Neural cell (in vitro differentiated cells): ENCODE results near the gene CDK12. TPM values are rescaled to one million over a fixed set of nuclear protein-coding genes. Genes with fewer than 3 reads are reported as not detected.

Source experiments
- H2AFZ ChIP-seq: fragments of 200-600, 300-800 bp; sonication (generic), shearing (Covaris generic); 2 replicates; pipeline ENCODE4 v1.6.0; 2014; ENCODE audit warnings: low read depth, mild to moderate bottlenecking, antibody characterized with exemption, low read length, moderate library complexity
- H3F3A ChIP-seq: fragments of 200-600 bp; shearing (Covaris generic); 2 replicates; pipeline ENCODE4 v1.6.1; 2016; ENCODE audit warnings: mild to moderate bottlenecking, moderate library complexity, mixed read lengths, antibody characterized with exemption, low read length; ENCODE audit not compliant: insufficient read depth, poor library complexity, severe bottlenecking
- H3K27ac ChIP-seq: fragments of 200-600, 300-800 bp; sonication (generic), shearing (Covaris generic); 2 replicates; pipeline ENCODE4 v1.5.1; 2014; ENCODE audit warnings: mild to moderate bottlenecking, low read length, moderate library complexity
- H3K27me3 ChIP-seq: fragments of 300-800, 200-600 bp; sonication (generic), shearing (Covaris generic); 2 replicates; pipeline ENCODE4 v1.6.0; 2014; ENCODE audit warnings: mild to moderate bottlenecking, low read depth, low read length, moderate library complexity; ENCODE audit not compliant: insufficient read depth
- H3K36me3 ChIP-seq: fragments of 300-800, 200-600 bp; sonication (generic), shearing (Covaris generic); 2 replicates; pipeline ENCODE4 v1.5.1; 2014; ENCODE audit warnings: mild to moderate bottlenecking, antibody characterized with exemption, low read length, moderate library complexity; ENCODE audit not compliant: insufficient read depth
- H3K4me2 ChIP-seq: fragments of 300-800, 200-600 bp; sonication (generic), shearing (Covaris generic); 2 replicates; pipeline ENCODE4 v1.6.0; 2014; ENCODE audit warnings: mild to moderate bottlenecking, low read length
- H3K4me3 ChIP-seq: fragments of 300-800, 200-600 bp; sonication (generic), shearing (Covaris generic); 2 replicates; pipeline ENCODE4 v1.5.1; 2014; ENCODE audit warnings: mild to moderate bottlenecking, low read length, moderate library complexity
- H3K79me2 ChIP-seq: fragments of 200-600 bp; shearing (Covaris generic); replicated peaks from 2 replicates; pipeline ENCODE4 v1.6.0; 2014; ENCODE audit warnings: mild to moderate bottlenecking, low read length, moderate library complexity; ENCODE audit not compliant: insufficient read depth
- H3K9ac ChIP-seq: fragments of 300-800, 200-600 bp; sonication (generic), shearing (Covaris generic); 2 replicates; pipeline ENCODE4 v1.6.1; 2016; ENCODE audit warnings: mild to moderate bottlenecking, low read length, mixed read lengths
- H3K9me2 ChIP-seq: fragments of 200-600 bp; shearing (Covaris generic); 2 replicates; pipeline ENCODE4 v1.6.1; 2016; ENCODE audit warnings: mild to moderate bottlenecking, low read length, mixed read lengths; ENCODE audit not compliant: insufficient read depth
- H3K9me3 ChIP-seq: fragments of 200-600, 300-800 bp; sonication (generic), shearing (Covaris generic); 2 replicates; pipeline ENCODE4 v1.6.1; 2016; ENCODE audit warnings: mild to moderate bottlenecking, mixed run types, low read length, moderate library complexity, mixed read lengths
- H4K20me1 ChIP-seq: fragments of 200-600 bp; shearing (Covaris generic); 2 replicates; pipeline ENCODE4 v1.6.1; 2016; ENCODE audit warnings: mild to moderate bottlenecking, mixed run types; ENCODE audit not compliant: insufficient read depth
- CTCF ChIP-seq: fragments of 450-650 bp; IDR thresholded peaks from 2 replicates; pipeline ENCODE4 v1.5.1; 2014; ENCODE audit warnings: antibody characterized with exemption, mild to moderate bottlenecking, moderate library complexity; ENCODE audit not compliant: poor library complexity, severe bottlenecking
- EP300 ChIP-seq: fragments of 450-650 bp; conservative IDR thresholded peaks from 2 replicates; pipeline ENCODE4 v1.6.1; 2014; ENCODE audit warnings: antibody characterized with exemption, mild to moderate bottlenecking, moderate library complexity; ENCODE audit not compliant: poor library complexity, severe bottlenecking
- EZH2 ChIP-seq: fragments of 200-600, 300-800 bp; shearing (Covaris generic), sonication (generic); IDR thresholded peaks from 2 replicates; pipeline ENCODE4 v1.6.1; 2014; ENCODE audit warnings: antibody characterized with exemption, low read length, borderline replicate concordance, mild to moderate bottlenecking; ENCODE audit not compliant: insufficient read depth, poor library complexity, severe bottlenecking
- MXI1 ChIP-seq: fragments of 450-650 bp; conservative IDR thresholded peaks from 2 replicates; pipeline ENCODE4 v1.6.1; 2014; ENCODE audit warnings: antibody characterized with exemption, mild to moderate bottlenecking; ENCODE audit not compliant: poor library complexity, severe bottlenecking
- POLR2AphosphoS5 ChIP-seq: IDR thresholded peaks from 2 replicates; pipeline ENCODE4 v1.6.1; 2012
- RAD21 ChIP-seq: fragments of 450-650 bp; conservative IDR thresholded peaks from 2 replicates; pipeline ENCODE4 v1.6.1; 2014; ENCODE audit warnings: antibody characterized with exemption, mild to moderate bottlenecking, moderate library complexity
- REST ChIP-seq: IDR thresholded peaks from 2 replicates; pipeline ENCODE4 v1.6.1; 2012; ENCODE audit warnings: borderline replicate concordance
- SMC3 ChIP-seq: fragments of 450-650 bp; conservative IDR thresholded peaks from 2 replicates; pipeline ENCODE4 v1.6.1; 2014; ENCODE audit warnings: antibody characterized with exemption, mild to moderate bottlenecking, moderate library complexity; ENCODE audit not compliant: poor library complexity
- TAF1 ChIP-seq: IDR thresholded peaks from 2 replicates; pipeline ENCODE4 v1.6.1; 2012; ENCODE audit warnings: low read depth
- polyA minus RNA-seq: library from RNA; depleted of rRNA, polyadenylated mRNA; stranded (reverse); fragments of >200 nt; gene quantifications from 2 replicates; pipeline ENCODE4 v1.2.3, GENCODE V29; 2014
- polyA plus RNA-seq: library from polyadenylated mRNA; depleted of rRNA; stranded (reverse); fragments of >200 nt; gene quantifications from 2 replicates; pipeline ENCODE4 v1.2.3, GENCODE V29; 2014

Gene CDK12
- polyA plus RNA-seq (10.4 and 21.7 TPM in 2 replicates), polyA minus RNA-seq (48.9 and 65.8 TPM in 2 replicates)

GRCh38 chr17:39461113-39461925 is at the start of gene CDK12:
TSS of gene CDK12 (plus strand) at chr17:39461486. CDS start at chr17:39462072, 586 bp downstream.
- Histone ChIP-seq H3K9me3 (no peaks in the 10 kb centered on the region), H3K9ac (peak within 1 kb of the TSS; percentile 97), H3K4me2 (peak within 1 kb of the TSS; percentile 99), H3K36me3 (no peaks in the 10 kb centered on the region), H3K27me3 (no peaks in the 10 kb centered on the region), H3K27ac (peak within 1 kb of the TSS; percentile 96), H2AFZ (peak within 1 kb of the TSS; percentile 46), H4K20me1 (peaks cover 4% of the 10 kb centered on the region), H3F3A (no peaks in the 10 kb centered on the region), H3K4me3 (peak within 1 kb of the TSS; percentile 74), H3K79me2 (peaks cover 40% of the 10 kb centered on the region), H3K9me2 (no peaks in the 10 kb centered on the region)
- TF ChIP-seq SMC3 (no peak), POLR2AphosphoS5 (peak; percentile 99), EP300 (peak; percentile 80), TAF1 (peak; percentile 91), CTCF (no peak), EZH2 (no peak), MXI1 (peak; percentile 78), REST (peak; percentile 96), RAD21 (no peak)

GRCh38 chr17:39416141-39416540 is 45.1 kb upstream of the CDK12 start:
- Histone ChIP-seq H3K79me2 (no peaks in the 10 kb centered on the region), H3F3A (no peaks in the 10 kb centered on the region), H3K36me3 (no peaks in the 10 kb centered on the region), H3K9me3 (no peaks in the 10 kb centered on the region), H3K9ac (no peak overlapping the region), H3K9me2 (no peaks in the 10 kb centered on the region), H3K4me2 (no peak overlapping the region), H4K20me1 (no peaks in the 10 kb centered on the region), H2AFZ (no peak overlapping the region), H3K4me3 (no peak overlapping the region), H3K27ac (no peak overlapping the region), H3K27me3 (no peaks in the 10 kb centered on the region)
- no peak for TF ChIP-seq CTCF
- TF ChIP-seq POLR2AphosphoS5 = no peak
- TF ChIP-seq RAD21 = no peak
